Measurements from ENCODE around the gene GRIK2. TPM values are rescaled to one million over a fixed set of nuclear protein-coding genes. Genes with fewer than 3 reads are reported as not detected.

Gene GRIK2
- total RNA-seq, 1 donor from 2014 or later: 2.5 TPM

DNA sequence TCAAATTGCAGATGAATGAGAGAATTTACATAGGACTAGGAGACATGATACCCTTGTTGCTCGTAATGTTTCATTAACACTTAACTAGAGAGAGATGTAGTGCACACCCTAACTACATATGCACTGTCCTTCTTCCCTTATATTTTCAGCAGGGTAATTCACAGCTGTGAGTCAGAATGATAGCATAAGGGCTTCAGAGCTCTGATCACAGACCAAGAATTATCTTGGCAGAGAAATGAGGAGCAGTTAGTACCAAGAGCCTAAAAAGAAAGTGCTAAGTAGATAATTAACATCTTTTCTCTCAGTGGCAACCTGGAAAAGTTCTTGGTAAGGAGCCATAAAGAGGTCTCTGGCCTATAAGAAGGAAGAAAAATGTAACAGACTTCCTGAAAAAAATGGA lies 35.8 kb downstream of the GRIK2 start:
- Histone ChIP-seq H3K36me3 (ENCODE audit: insufficient read depth, low read length) (no peaks in the 10 kb centered on the region), H3K4me2 (ENCODE audit: low read length) (no peak overlapping the region), H3K4me1 (ENCODE audit: insufficient read depth, low read length) (no peaks in the 10 kb centered on the region), H3K9me3 (ENCODE audit: insufficient read depth, low read depth, low read length) (no peaks in the 10 kb centered on the region), H3K79me2 (ENCODE audit: insufficient read depth, low read length) (no peaks in the 10 kb centered on the region), H4K20me1 (ENCODE audit: insufficient read depth, low read length) (no peaks in the 10 kb centered on the region), H3K9ac (ENCODE audit: low read length) (no peak overlapping the region), H3K4me3 (ENCODE audit: insufficient read depth, low read depth, low read length) (no peak overlapping the region), H2AFZ (ENCODE audit: low read depth, low read length) (no peak overlapping the region), H3K27ac (ENCODE audit: low read depth, low read length) (no peak overlapping the region), H3K27me3 (ENCODE audit: insufficient read depth, low read length) (no peaks in the 10 kb centered on the region)
- Mint-ChIP-seq H3K36me3 (ENCODE audit: low read depth, unreplicated experiment) (no peaks in the 10 kb centered on the region), H3K9me3 (ENCODE audit: unreplicated experiment) (no peaks in the 10 kb centered on the region), H3K4me3 (ENCODE audit: unreplicated experiment) (no peak overlapping the region), H3K4me1 (ENCODE audit: low read depth, unreplicated experiment) (peaks cover 6% of the 10 kb centered on the region), H3K27ac (ENCODE audit: unreplicated experiment) (no peak overlapping the region), H3K27me3 (ENCODE audit: low read depth, unreplicated experiment) (no peaks in the 10 kb centered on the region)
- DNase-seq (ENCODE audit: low read depth): peak; percentile 3
- FAIRE-seq: no peak
- TF ChIP-seq EZH2 (IDR thresholded peaks at IDR 0.05; ENCODE audit: insufficient read depth, low read length): no peak
- no peak for TF ChIP-seq CTCF (IDR thresholded peaks at IDR 0.05; ENCODE audit: insufficient read depth, low read depth, low read length)

- Mint-ChIP-seq H3K27ac (ENCODE audit: unreplicated experiment) (no peak overlapping the region), H3K36me3 (ENCODE audit: low read depth, unreplicated experiment) (no peaks in the 10 kb centered on the region), H3K4me1 (ENCODE audit: low read depth, unreplicated experiment) (peaks cover 6% of the 10 kb centered on the region), H3K4me3 (ENCODE audit: unreplicated experiment) (no peak overlapping the region), H3K27me3 (ENCODE audit: low read depth, unreplicated experiment) (no peaks in the 10 kb centered on the region), H3K9me3 (ENCODE audit: unreplicated experiment) (no peaks in the 10 kb centered on the region)
- Histone ChIP-seq H3K4me3 (ENCODE audit: insufficient read depth, low read depth, low read length) (no peak overlapping the region), H3K79me2 (ENCODE audit: insufficient read depth, low read length) (no peaks in the 10 kb centered on the region), H4K20me1 (ENCODE audit: insufficient read depth, low read length) (no peaks in the 10 kb centered on the region), H3K4me2 (ENCODE audit: low read length) (no peak overlapping the region), H3K4me1 (ENCODE audit: insufficient read depth, low read length) (no peaks in the 10 kb centered on the region), H3K9me3 (ENCODE audit: insufficient read depth, low read depth, low read length) (no peaks in the 10 kb centered on the region), H3K36me3 (ENCODE audit: insufficient read depth, low read length) (no peaks in the 10 kb centered on the region), H2AFZ (ENCODE audit: low read depth, low read length) (no peak overlapping the region), H3K27ac (ENCODE audit: low read depth, low read length) (no peak overlapping the region), H3K27me3 (ENCODE audit: insufficient read depth, low read length) (no peaks in the 10 kb centered on the region), H3K9ac (ENCODE audit: low read length) (no peak overlapping the region)
- TF ChIP-seq CTCF (IDR thresholded peaks at IDR 0.05; ENCODE audit: insufficient read depth, low read depth, low read length): no peak
- no peak for DNase-seq (ENCODE audit: low read depth)
- no peak for FAIRE-seq
Measured at GRCh38 chr6:101429845-101430244, 36.3 kb downstream of the GRIK2 start.

DNA sequence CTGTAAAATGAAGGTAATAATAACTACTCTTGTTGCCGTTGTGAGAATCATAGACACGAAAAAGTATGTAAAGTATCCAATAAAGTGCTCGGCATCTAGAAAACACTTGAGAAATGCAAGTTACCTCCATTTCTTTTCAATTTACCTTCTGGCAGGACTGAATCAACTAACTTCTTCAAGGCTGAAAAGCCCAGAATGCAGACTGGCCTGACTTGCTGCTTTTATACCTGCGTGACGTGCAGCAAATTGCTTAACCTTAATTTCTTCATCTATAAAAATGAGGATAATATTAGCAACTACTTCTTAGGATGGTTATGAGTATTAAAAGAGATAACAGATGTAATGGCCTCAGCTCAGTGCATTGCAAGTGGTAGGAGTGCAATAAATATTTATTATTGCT lies 39.6 kb downstream of the GRIK2 start:
- H3K4me2 ChIP-seq (ENCODE audit: low read length): no peak overlapping the region
- H4K20me1 ChIP-seq (ENCODE audit: insufficient read depth, low read length): no peaks in the 10 kb centered on the region
- no peaks in the 10 kb centered on the region for H3K27me3 Mint-ChIP-seq (ENCODE audit: low read depth, unreplicated experiment)
- H3K36me3 Mint-ChIP-seq (ENCODE audit: low read depth, unreplicated experiment): no peaks in the 10 kb centered on the region
- FAIRE-seq (no peak), DNase-seq (ENCODE audit: low read depth) (no peak)
- H3K27ac ChIP-seq (ENCODE audit: low read depth, low read length): no peak overlapping the region
- H3K9me3 Mint-ChIP-seq (ENCODE audit: unreplicated experiment): no peaks in the 10 kb centered on the region
- no peaks in the 10 kb centered on the region for H3K79me2 ChIP-seq (ENCODE audit: insufficient read depth, low read length)
- H3K9ac ChIP-seq (ENCODE audit: low read length): no peak overlapping the region
- no peaks in the 10 kb centered on the region for H3K9me3 ChIP-seq (ENCODE audit: insufficient read depth, low read depth, low read length)
- no peaks in the 10 kb centered on the region for H3K36me3 ChIP-seq (ENCODE audit: insufficient read depth, low read length)
- no peaks in the 10 kb centered on the region for H3K27me3 ChIP-seq (ENCODE audit: insufficient read depth, low read length)
- H3K4me1 Mint-ChIP-seq (ENCODE audit: low read depth, unreplicated experiment): peaks cover 6% of the 10 kb centered on the region
- H3K4me3 ChIP-seq (ENCODE audit: insufficient read depth, low read depth, low read length): no peak overlapping the region
- TF ChIP-seq CTCF (IDR thresholded peaks at IDR 0.05; ENCODE audit: insufficient read depth, low read depth, low read length) (no peak), EZH2 (IDR thresholded peaks at IDR 0.05; ENCODE audit: insufficient read depth, low read length) (no peak)
- no peak overlapping the region for H3K27ac Mint-ChIP-seq (ENCODE audit: unreplicated experiment)
- H2AFZ ChIP-seq (ENCODE audit: low read depth, low read length): no peak overlapping the region
- no peak overlapping the region for H3K4me3 Mint-ChIP-seq (ENCODE audit: unreplicated experiment)
- H3K4me1 ChIP-seq (ENCODE audit: insufficient read depth, low read length): no peaks in the 10 kb centered on the region
